Spleen (tissue), 11 donors: ENCODE data around the gene PMEL. TPM values are rescaled to one million over a fixed set of nuclear protein-coding genes. Genes with fewer than 3 reads are reported as not detected.
"Not testable (repeated sequence)": the region's sequence is repeated elsewhere in the genome, so short reads cannot be mapped to it uniquely, and the experiment has no call there.

Source experiments
- DNase-seq: peaks from one replicate; pipeline ENCODE4 v3.0.0-alpha.2; 2020
- H3K27ac ChIP-seq, 8 donors: fragments of 200-600 bp; sonication (generic) in 7 of 8; 1 replicate in 4 of 8; 2 replicates in 4 of 8; pipeline versions ENCODE4 v1.5.0 to v1.8.0; 2016 to 2021; ENCODE audit warnings: inconsistent platforms in 4 of 8, mild to moderate bottlenecking in 4 of 8, moderate library complexity in 1 of 8
- H3K27me3 ChIP-seq, 7 donors: fragments of 200-600 bp; sonication (generic) in 6 of 7; replicated peaks in 1 of 7; 1 replicate in 4 of 7; 2 replicates in 3 of 7; pipeline versions ENCODE4 v1.5.0 to v1.8.0; 2016 to 2021; ENCODE audit warnings: inconsistent platforms in 3 of 7, mild to moderate bottlenecking in 1 of 7
- H3K36me3 ChIP-seq, 6 donors: fragments of 200-600 bp; sonication (generic) in 5 of 6; 1 replicate in 4 of 6; 2 replicates in 2 of 6; pipeline versions ENCODE4 v1.5.0 to v1.8.0; 2016 to 2021; ENCODE audit warnings: inconsistent platforms in 2 of 6
- H3K4me1 ChIP-seq, 6 donors: fragments of 200-600 bp; sonication (generic) in 5 of 6; 1 replicate in 3 of 6; 2 replicates in 3 of 6; pipeline versions ENCODE4 v1.5.0 to v1.8.0; 2016 to 2021; ENCODE audit warnings: inconsistent platforms in 3 of 6
- H3K4me3 ChIP-seq, 8 donors: fragments of 200-600 bp; sonication (generic) in 7 of 8; 1 replicate in 4 of 8; 2 replicates in 4 of 8; pipeline versions ENCODE4 v1.5.0 to v1.8.0; 2016 to 2021; ENCODE audit warnings: inconsistent platforms in 4 of 8, mild to moderate bottlenecking in 4 of 8, moderate library complexity in 2 of 8
- H3K9me3 ChIP-seq, 8 donors: fragments of 200-600 bp; sonication (generic) in 7 of 8; 1 replicate in 4 of 8; 2 replicates in 4 of 8; pipeline versions ENCODE4 v1.5.0 to v1.8.0; 2016 to 2021; ENCODE audit warnings: inconsistent platforms in 4 of 8
- POLR2A ChIP-seq, 3 donors: fragments of 450-650 bp; IDR thresholded peaks; one replicate each; pipeline ENCODE4 v1.5.1; 2017; ENCODE audit warnings: antibody characterized with exemption in 3 of 3, mild to moderate bottlenecking in 1 of 3
- POLR2AphosphoS5 ChIP-seq, 3 donors: sonication (generic); formaldehyde crosslinking; IDR thresholded peaks; one replicate each; pipeline ENCODE4 v1.5.1; 2017; ENCODE audit warnings: antibody characterized with exemption in 3 of 3
- WGBS, 5 donors: extraction: QIAGEN DNeasy Blood & Tissue Kit in 3 of 5; methylation state at CpG; one replicate each; pipeline versions ENCODE4 v1.1.5 to v1.1.7; 2013 to 2018; 5-methylcytosine and 5-hydroxymethylcytosine counted together
- intact Hi-C: fragments of 100-400 bp; cut with DNase I; formaldehyde crosslinking; loops from one replicate; pipeline ENCODE4 v1.15.0; 2023; ENCODE audit warnings: low total_unique reads
- polyA plus RNA-seq, 3 donors: library from polyadenylated mRNA; stranded (reverse); fragments of 200-250 nt; gene quantifications; one replicate each; pipeline ENCODE4 v1.2.1, GENCODE V29; 2013
- total RNA-seq, 7 donors: library from RNA; depleted of rRNA in 3 of 7; stranded (reverse); fragments of >200 nt in 3 of 7; fragmentation: NEBNext Ultra II Directional in 4 of 7; extraction: Animal tissue kit (Norgen Biotek cat#: 25700) in 4 of 7; gene quantifications; one replicate each; pipeline versions ENCODE4 v1.1.0 to v1.2.1, GENCODE V29; 2016 to 2021
- TF ChIP-seq, protein P1 (sequence below), 11 experiments: fragments of 200-600 bp in 7 of 11; fragments of 450-650 bp in 4 of 11; sonication (generic) in 4 of 11; IDR thresholded peaks in 8 of 11; conservative IDR thresholded peaks in 3 of 11; 1 replicate in 7 of 11; 2 replicates in 4 of 11; pipeline versions ENCODE4 v1.4.0 to v1.8.0; 2016 to 2021; ENCODE audit warnings: antibody characterized with exemption in 11 of 11, inconsistent platforms in 4 of 11, mild to moderate bottlenecking in 1 of 11
- donor health status: healthy with polysubstance abuse.
- donor health status: DM: no; HTN: no; CAD: no; lungs with moderate emphysema.
- donor health status: DM: no; HTN: no; CAD: no.
- donor health status: Bipolar disorder and iron deficiency.
- donor health status: healthy.
- donor health status: DM: no; HTN: no; CAD: no.
- donor health status: DM: yes; HTN: yes; CAD: no.

Gene PMEL
- total and polyA plus RNA-seq, 10 donors = 0.15 to 1.6 (median 0.74) TPM

DNA sequence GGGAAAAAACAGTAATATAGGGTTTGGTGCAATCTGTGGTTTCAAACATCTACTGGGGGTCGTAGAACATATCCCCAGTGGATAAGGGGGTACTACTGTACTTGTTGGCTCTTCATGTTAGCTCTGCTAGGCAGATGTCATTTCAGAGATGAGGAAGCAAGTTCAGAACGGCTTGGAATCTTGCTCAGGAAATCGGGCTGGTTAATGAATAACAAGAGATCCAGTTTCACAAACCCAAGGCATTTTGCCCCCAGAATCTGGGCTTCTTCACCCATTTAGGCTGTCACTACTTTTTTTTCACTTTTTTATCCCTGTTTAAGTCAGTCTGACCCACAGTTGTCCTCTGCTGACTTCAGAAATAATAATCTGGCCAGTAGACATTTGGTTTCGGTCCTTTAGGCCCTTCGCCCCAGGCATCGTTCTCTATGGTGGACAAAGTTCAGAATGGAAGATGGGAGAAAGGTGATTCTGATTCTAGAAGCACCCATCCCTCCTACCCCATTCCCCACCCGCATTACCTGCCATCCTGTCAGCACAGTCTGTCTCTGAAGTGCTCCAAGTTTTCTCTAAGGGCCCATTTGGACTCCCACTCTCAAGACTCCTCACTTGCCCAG lies 35.8 kb upstream of the PMEL start:
- WGBS, 5 donors = 78 to 84% (median 84%) methylated on average over 7 of the region's 7 CpGs

DNA sequence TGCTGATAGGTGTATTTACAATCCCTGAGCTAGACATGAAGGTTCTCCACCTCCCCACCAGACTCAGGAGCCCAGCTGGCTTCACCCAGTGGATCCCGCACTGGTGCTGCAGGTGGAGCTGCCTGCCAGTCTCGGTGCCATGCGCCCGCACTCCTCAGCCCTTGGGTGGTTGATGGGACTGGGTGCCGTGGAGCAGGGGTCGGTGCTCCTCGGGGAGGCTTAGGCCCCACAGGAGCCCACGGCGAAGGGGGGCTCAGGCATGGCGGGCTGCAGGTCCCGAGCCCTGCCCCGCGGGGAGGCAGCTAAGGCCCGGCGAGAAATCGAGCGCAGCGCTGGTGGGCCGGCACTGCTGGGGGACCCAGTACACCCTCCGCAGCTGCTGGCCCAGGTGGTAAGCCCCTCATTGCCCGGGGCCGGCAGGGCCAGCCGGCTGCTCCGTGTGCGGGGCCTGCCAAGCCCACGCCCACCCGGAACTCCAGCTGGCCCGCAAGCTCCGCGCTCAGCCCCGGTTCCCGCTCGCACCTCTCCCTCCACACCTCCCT lies 34.2 kb upstream of the PMEL start:
- intact Hi-C loops = loop anchor here (5.0 kb wide), 1 partner anchor 42 kb away; the partner anchor contains the start of gene RPS26
- H3K4me3 ChIP-seq, DNase-seq, H3K27me3 ChIP-seq, H3K9me3 ChIP-seq, H3K27ac ChIP-seq: not testable (repeated sequence)
- Histone ChIP-seq H3K36me3 (peaks cover 0 to 47% (median under 1%) of the 10 kb centered on the region in 6 donors), H3K4me1 (peaks cover 0 to 36% (median 23%) of the 10 kb centered on the region in 6 donors)
- peak in 1 of 3 donors; percentile 14 for TF ChIP-seq POLR2AphosphoS5 (IDR thresholded peaks at IDR 0.05)
- 94 to 97% (median 96%) methylated on average over 7 to 33 of the region's 33 CpGs for WGBS, 5 donors

More for the DNA sequence above, 35.8 kb upstream of the PMEL start:
- intact Hi-C loops = no loop called here
- DNase-seq = no peak
- Histone ChIP-seq H3K4me3 (no peak overlapping the region), H3K36me3 (peaks cover 0 to 42% (median 0%) of the 10 kb centered on the region in 6 donors), H3K4me1 (peaks cover 0 to 38% (median 16%) of the 10 kb centered on the region in 6 donors), H3K27me3 (no peaks in the 10 kb centered on the region), H3K27ac (no peak overlapping the region), H3K9me3 (no peaks in the 10 kb centered on the region)
- TF ChIP-seq POLR2AphosphoS5 (IDR thresholded peaks at IDR 0.05) (no peak), POLR2A (IDR thresholded peaks at IDR 0.05) (no peak)
- TF ChIP-seq, protein P1, sequence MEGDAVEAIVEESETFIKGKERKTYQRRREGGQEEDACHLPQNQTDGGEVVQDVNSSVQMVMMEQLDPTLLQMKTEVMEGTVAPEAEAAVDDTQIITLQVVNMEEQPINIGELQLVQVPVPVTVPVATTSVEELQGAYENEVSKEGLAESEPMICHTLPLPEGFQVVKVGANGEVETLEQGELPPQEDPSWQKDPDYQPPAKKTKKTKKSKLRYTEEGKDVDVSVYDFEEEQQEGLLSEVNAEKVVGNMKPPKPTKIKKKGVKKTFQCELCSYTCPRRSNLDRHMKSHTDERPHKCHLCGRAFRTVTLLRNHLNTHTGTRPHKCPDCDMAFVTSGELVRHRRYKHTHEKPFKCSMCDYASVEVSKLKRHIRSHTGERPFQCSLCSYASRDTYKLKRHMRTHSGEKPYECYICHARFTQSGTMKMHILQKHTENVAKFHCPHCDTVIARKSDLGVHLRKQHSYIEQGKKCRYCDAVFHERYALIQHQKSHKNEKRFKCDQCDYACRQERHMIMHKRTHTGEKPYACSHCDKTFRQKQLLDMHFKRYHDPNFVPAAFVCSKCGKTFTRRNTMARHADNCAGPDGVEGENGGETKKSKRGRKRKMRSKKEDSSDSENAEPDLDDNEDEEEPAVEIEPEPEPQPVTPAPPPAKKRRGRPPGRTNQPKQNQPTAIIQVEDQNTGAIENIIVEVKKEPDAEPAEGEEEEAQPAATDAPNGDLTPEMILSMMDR (IDR thresholded peaks at IDR 0.05 in 8 of 11, conservative IDR thresholded peaks at IDR 0.05 in 3 of 11) = no peak

GRCh38 chr12:55999522-55999921 lies 33.7 kb upstream of the PMEL start:
- DNase-seq, H3K9me3 ChIP-seq, H3K27ac ChIP-seq, H3K4me3 ChIP-seq, H3K27me3 ChIP-seq: not testable (repeated sequence)
- Histone ChIP-seq H3K4me1 (peaks cover 0 to 35% (median 23%) of the 10 kb centered on the region in 6 donors), H3K36me3 (peaks cover 0 to 50% (median 5%) of the 10 kb centered on the region in 6 donors)
- intact Hi-C loops = loop anchor here (5.0 kb wide), 1 partner anchor 43 kb away; the partner anchor contains the start of gene RPS26
- WGBS, 5 donors = 65 to 84% (median 80%) methylated on average over 5 to 6 of the region's 6 CpGs

DNA sequence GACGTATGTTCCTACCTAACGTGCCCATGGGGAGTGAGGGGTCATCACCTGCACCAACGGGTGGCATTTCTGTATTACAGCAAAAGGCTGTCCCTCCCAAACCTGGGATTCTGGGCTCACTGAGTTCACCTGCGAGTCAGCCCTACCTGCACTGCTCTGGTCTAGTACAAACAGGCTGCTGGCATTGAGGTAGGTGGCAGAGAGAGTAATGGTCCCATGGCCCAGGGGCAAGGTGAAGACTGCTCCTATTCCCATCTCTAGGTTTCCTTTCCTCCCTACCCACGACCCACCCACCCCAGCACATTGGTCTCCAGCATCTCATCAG lies 31.7 kb upstream of the PMEL start:
- peaks cover 0 to 35% (median 23%) of the 10 kb centered on the region in 6 donors for H3K4me1 ChIP-seq
- WGBS, 5 donors = 3 to 12% (median 4%) methylated on average over 5 of the region's 5 CpGs
- H3K4me3 ChIP-seq = peak overlapping the region; percentile 28 to 78 (median 52)
- no peaks in the 10 kb centered on the region for H3K27me3 ChIP-seq
- TF ChIP-seq POLR2A (IDR thresholded peaks at IDR 0.05) = no peak
- TF ChIP-seq, protein P1 (IDR thresholded peaks at IDR 0.05 in 8 of 11, conservative IDR thresholded peaks at IDR 0.05 in 3 of 11) = no peak
- TF ChIP-seq POLR2AphosphoS5 (IDR thresholded peaks at IDR 0.05) = no peak
- DNase-seq = no peak
- intact Hi-C loops = loop anchor here (5.0 kb wide), 1 partner anchor 45 kb away; the partner anchor contains the start of gene RPS26
- peak overlapping the region in 7 of 8 donors; percentile 65 to 88 (median 85) for H3K27ac ChIP-seq
- H3K9me3 ChIP-seq = no peaks in the 10 kb centered on the region
- peaks cover 0 to 50% (median 25%) of the 10 kb centered on the region in 6 donors for H3K36me3 ChIP-seq
